ENCODE measurements around the gene DOCK4.

DOCK4 gene

GRCh38 chr7:111982133-111982532 is 224.1 kb downstream of the DOCK4 start:
- H3K27ac ChIP-seq (replicated peaks) = no peak overlapping the region
- TF ChIP-seq GABPA (IDR thresholded peaks at IDR 0.05; ENCODE audit: low read depth) (no peak), CTCF (IDR thresholded peaks at IDR 0.05; ENCODE audit: insufficient read depth, low read length) (no peak), POLR2AphosphoS5 (IDR thresholded peaks at IDR 0.05; ENCODE audit: low read depth) (no peak), SPI1 (IDR thresholded peaks at IDR 0.05; ENCODE audit: borderline replicate concordance, low read depth) (no peak), REST (IDR thresholded peaks at IDR 0.05; ENCODE audit: insufficient replicate concordance, low read depth) (no peak)

GRCh38 chr7:111980725-111981124 is 225.5 kb downstream of the DOCK4 start:
- no peak for DNase-seq (ENCODE audit: low read depth in 1 of 2, low spot score in 1 of 2)
- Histone ChIP-seq H3K27me3 (ENCODE audit: insufficient read depth, poor library complexity, severe bottlenecking) (no peaks in the 10 kb centered on the region), H3K4me3 (replicated peaks; ENCODE audit: insufficient read depth, low read length) (no peak overlapping the region), H3K27ac (replicated peaks) (no peak overlapping the region)
- TF ChIP-seq POLR2AphosphoS5 (IDR thresholded peaks at IDR 0.05; ENCODE audit: low read depth) (no peak), CTCF (IDR thresholded peaks at IDR 0.05; ENCODE audit: insufficient read depth, low read length) (no peak)

More at GRCh38 chr7:111982133-111982532, 224.1 kb downstream of the DOCK4 start:
- no peaks in the 10 kb centered on the region for H3K27me3 ChIP-seq (ENCODE audit: insufficient read depth, poor library complexity, severe bottlenecking)
- no peak overlapping the region for H3K4me3 ChIP-seq (replicated peaks; ENCODE audit: insufficient read depth, low read length)
- DNase-seq (ENCODE audit: low read depth in 1 of 2, low spot score in 1 of 2) = no peak

- Histone ChIP-seq H3K27ac (replicated peaks) (no peak overlapping the region), H3K4me3 (replicated peaks; ENCODE audit: insufficient read depth, low read length) (no peak overlapping the region), H3K27me3 (ENCODE audit: insufficient read depth, poor library complexity, severe bottlenecking) (no peaks in the 10 kb centered on the region)
- no peak for TF ChIP-seq POLR2AphosphoS5 (IDR thresholded peaks at IDR 0.05; ENCODE audit: low read depth)
- no peak for TF ChIP-seq GABPA (IDR thresholded peaks at IDR 0.05; ENCODE audit: low read depth)
- no peak for TF ChIP-seq CTCF (IDR thresholded peaks at IDR 0.05; ENCODE audit: insufficient read depth, low read length)
- TF ChIP-seq REST (IDR thresholded peaks at IDR 0.05; ENCODE audit: insufficient replicate concordance, low read depth) = no peak
- no peak for TF ChIP-seq SPI1 (IDR thresholded peaks at IDR 0.05; ENCODE audit: borderline replicate concordance, low read depth)
- no peak for DNase-seq (ENCODE audit: low read depth in 1 of 2, low spot score in 1 of 2)
Measured at GRCh38 chr7:111975346-111975745, 230.9 kb downstream of the DOCK4 start.

GRCh38 chr7:111960984-111961383 is 245.2 kb downstream of the DOCK4 start:
- H3K27ac ChIP-seq (replicated peaks) = no peak overlapping the region
- H3K27me3 ChIP-seq (ENCODE audit: insufficient read depth, poor library complexity, severe bottlenecking) = no peaks in the 10 kb centered on the region
- no peak for TF ChIP-seq GABPA (IDR thresholded peaks at IDR 0.05; ENCODE audit: low read depth)
- no peak for TF ChIP-seq REST (IDR thresholded peaks at IDR 0.05; ENCODE audit: insufficient replicate concordance, low read depth)
- no peak for TF ChIP-seq SPI1 (IDR thresholded peaks at IDR 0.05; ENCODE audit: borderline replicate concordance, low read depth)
- no peak for TF ChIP-seq POLR2AphosphoS5 (IDR thresholded peaks at IDR 0.05; ENCODE audit: low read depth)
- H3K4me3 ChIP-seq (replicated peaks; ENCODE audit: insufficient read depth, low read length) = no peak overlapping the region
- DNase-seq (ENCODE audit: low read depth in 1 of 2, low spot score in 1 of 2) = no peak
